Measurements from ENCODE around the gene BGN. TPM values are rescaled to one million over a fixed set of nuclear protein-coding genes. Genes with fewer than 3 reads are reported as not detected.

Gene BGN
- total and polyA plus RNA-seq, 2 experiments from 2014 or later: 0.87 to 1.8 TPM

DNA sequence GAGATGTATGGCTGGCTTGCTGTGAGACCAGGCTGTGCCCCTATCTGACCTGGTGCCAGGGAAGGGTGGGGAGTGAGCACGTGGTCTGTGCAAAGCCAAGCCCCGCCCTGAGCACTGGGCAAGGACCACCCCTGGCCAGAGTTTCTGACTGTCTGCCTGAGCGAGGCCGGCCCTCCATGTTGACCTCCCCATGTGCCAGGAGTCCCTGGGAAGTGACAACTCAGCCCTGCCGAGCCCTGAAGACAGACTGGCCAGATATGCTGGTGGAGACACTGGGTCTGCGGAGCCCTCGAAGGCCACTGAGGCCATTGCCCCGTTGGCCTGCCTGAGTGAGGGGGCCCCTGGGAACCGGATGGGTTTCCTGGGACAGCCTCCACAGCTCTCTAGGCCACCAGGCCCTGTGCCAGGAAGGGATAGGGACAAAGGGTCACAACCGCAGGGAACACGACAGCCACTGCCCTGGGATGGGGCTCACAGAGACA, 7.1 kb upstream of the BGN start:
- TF ChIP-seq ZNF114 (CRISPR knock-in tag; IDR thresholded peaks at IDR 0.05) (no peak), STAT1 (IDR thresholded peaks at IDR 0.05; ENCODE audit: unreplicated experiment) (no peak)
- TF ChIP-seq, protein P1, sequence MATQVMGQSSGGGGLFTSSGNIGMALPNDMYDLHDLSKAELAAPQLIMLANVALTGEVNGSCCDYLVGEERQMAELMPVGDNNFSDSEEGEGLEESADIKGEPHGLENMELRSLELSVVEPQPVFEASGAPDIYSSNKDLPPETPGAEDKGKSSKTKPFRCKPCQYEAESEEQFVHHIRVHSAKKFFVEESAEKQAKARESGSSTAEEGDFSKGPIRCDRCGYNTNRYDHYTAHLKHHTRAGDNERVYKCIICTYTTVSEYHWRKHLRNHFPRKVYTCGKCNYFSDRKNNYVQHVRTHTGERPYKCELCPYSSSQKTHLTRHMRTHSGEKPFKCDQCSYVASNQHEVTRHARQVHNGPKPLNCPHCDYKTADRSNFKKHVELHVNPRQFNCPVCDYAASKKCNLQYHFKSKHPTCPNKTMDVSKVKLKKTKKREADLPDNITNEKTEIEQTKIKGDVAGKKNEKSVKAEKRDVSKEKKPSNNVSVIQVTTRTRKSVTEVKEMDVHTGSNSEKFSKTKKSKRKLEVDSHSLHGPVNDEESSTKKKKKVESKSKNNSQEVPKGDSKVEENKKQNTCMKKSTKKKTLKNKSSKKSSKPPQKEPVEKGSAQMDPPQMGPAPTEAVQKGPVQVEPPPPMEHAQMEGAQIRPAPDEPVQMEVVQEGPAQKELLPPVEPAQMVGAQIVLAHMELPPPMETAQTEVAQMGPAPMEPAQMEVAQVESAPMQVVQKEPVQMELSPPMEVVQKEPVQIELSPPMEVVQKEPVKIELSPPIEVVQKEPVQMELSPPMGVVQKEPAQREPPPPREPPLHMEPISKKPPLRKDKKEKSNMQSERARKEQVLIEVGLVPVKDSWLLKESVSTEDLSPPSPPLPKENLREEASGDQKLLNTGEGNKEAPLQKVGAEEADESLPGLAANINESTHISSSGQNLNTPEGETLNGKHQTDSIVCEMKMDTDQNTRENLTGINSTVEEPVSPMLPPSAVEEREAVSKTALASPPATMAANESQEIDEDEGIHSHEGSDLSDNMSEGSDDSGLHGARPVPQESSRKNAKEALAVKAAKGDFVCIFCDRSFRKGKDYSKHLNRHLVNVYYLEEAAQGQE (IDR thresholded peaks at IDR 0.05; ENCODE audit: unreplicated experiment): no peak
- Mint-ChIP-seq H3K9me3 (no peaks in the 10 kb centered on the region), H3K4me1 (no peaks in the 10 kb centered on the region; the same call in 2 of the 3 replicates), H3K4me3 (no peak overlapping the region), H3K36me3 (ENCODE audit: low read depth) (no peaks in the 10 kb centered on the region), H3K27ac (no peak overlapping the region), H3K27me3 (ENCODE audit: insufficient read depth, low read depth, poor library complexity) (peaks cover 4% of the 10 kb centered on the region)
- Histone ChIP-seq H3K9me2 (ENCODE audit: insufficient read depth) (no peaks in the 10 kb centered on the region), H3F3A (replicated peaks; ENCODE audit: low read depth) (no peaks in the 10 kb centered on the region), H3K36me3 (ENCODE audit: insufficient read depth) (no peaks in the 10 kb centered on the region), H2AFZ (no peak overlapping the region), H3K4me2 (no peak overlapping the region), H3K79me2 (replicated peaks; ENCODE audit: insufficient read depth) (no peaks in the 10 kb centered on the region), H3K27ac (ENCODE audit: low read depth) (no peak overlapping the region), H3K4me1 (ENCODE audit: insufficient read depth) (no peaks in the 10 kb centered on the region), H4K20me1 (replicated peaks; ENCODE audit: insufficient read depth) (no peaks in the 10 kb centered on the region), H3K27me3 (ENCODE audit: insufficient read depth) (no peaks in the 10 kb centered on the region), H3K4me3 (no peak overlapping the region)
- DNase-seq (ENCODE audit: low spot score) (no peak), ATAC-seq (no peak)

- no peak for DNase-seq (ENCODE audit: low spot score)
- H3K9me3 Mint-ChIP-seq: no peaks in the 10 kb centered on the region
- Histone ChIP-seq H3K4me1 (ENCODE audit: insufficient read depth) (no peaks in the 10 kb centered on the region), H3F3A (replicated peaks; ENCODE audit: low read depth) (no peaks in the 10 kb centered on the region), H3K9me2 (ENCODE audit: insufficient read depth) (no peaks in the 10 kb centered on the region), H2AFZ (no peak overlapping the region), H4K20me1 (replicated peaks; ENCODE audit: insufficient read depth) (no peaks in the 10 kb centered on the region), H3K4me2 (no peak overlapping the region), H3K27ac (ENCODE audit: low read depth) (no peak overlapping the region), H3K4me3 (no peak overlapping the region), H3K79me2 (replicated peaks; ENCODE audit: insufficient read depth) (no peaks in the 10 kb centered on the region), H3K36me3 (ENCODE audit: insufficient read depth) (no peaks in the 10 kb centered on the region), H3K27me3 (ENCODE audit: insufficient read depth) (no peaks in the 10 kb centered on the region)
- no peak overlapping the region for H3K4me3 Mint-ChIP-seq
- H3K27ac Mint-ChIP-seq: no peak overlapping the region
- ATAC-seq: no peak
- H3K36me3 Mint-ChIP-seq (ENCODE audit: low read depth): no peaks in the 10 kb centered on the region
- H3K27me3 Mint-ChIP-seq (ENCODE audit: insufficient read depth, low read depth, poor library complexity): peaks cover 4% of the 10 kb centered on the region
- no peak for TF ChIP-seq STAT1 (IDR thresholded peaks at IDR 0.05; ENCODE audit: unreplicated experiment)
- TF ChIP-seq, protein P2, sequence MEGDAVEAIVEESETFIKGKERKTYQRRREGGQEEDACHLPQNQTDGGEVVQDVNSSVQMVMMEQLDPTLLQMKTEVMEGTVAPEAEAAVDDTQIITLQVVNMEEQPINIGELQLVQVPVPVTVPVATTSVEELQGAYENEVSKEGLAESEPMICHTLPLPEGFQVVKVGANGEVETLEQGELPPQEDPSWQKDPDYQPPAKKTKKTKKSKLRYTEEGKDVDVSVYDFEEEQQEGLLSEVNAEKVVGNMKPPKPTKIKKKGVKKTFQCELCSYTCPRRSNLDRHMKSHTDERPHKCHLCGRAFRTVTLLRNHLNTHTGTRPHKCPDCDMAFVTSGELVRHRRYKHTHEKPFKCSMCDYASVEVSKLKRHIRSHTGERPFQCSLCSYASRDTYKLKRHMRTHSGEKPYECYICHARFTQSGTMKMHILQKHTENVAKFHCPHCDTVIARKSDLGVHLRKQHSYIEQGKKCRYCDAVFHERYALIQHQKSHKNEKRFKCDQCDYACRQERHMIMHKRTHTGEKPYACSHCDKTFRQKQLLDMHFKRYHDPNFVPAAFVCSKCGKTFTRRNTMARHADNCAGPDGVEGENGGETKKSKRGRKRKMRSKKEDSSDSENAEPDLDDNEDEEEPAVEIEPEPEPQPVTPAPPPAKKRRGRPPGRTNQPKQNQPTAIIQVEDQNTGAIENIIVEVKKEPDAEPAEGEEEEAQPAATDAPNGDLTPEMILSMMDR (conservative IDR thresholded peaks at IDR 0.05; ENCODE audit: low read depth in 2 of 2): no peak
- no peaks in the 10 kb centered on the region; the same call in 2 of the 3 replicates for H3K4me1 Mint-ChIP-seq
These were observed 6.4 kb upstream of the BGN start for GRCh38 chrX:153488231-153488914.

Data from GM23338 (cell line).